Measurements from ENCODE around the gene KHDRBS2.

Gene KHDRBS2

DNA sequence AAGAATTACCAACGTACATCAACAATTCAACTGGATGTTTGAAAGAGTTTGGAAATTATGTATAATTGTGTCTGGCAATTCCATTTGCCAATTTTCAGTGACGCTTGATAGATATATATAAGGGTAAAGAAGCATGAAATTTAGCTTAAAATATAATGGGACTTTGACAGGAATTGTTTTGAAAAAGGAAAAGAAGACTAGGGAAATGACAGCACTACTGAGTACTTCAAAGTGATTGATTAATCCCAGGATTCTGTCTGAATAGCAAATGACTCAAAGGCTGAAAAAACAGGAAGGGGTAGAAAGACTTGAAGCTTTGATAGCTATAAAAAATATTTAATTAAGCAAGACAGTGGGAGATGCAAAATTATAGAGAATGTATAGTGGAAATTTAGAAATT lies 200.0 kb downstream of the KHDRBS2 start:
- TF ChIP-seq CTCF (IDR thresholded peaks at IDR 0.05; ENCODE audit: low read depth, low read length): no peak
- Histone ChIP-seq H3K9me3 (no peaks in the 10 kb centered on the region; the same call in 1 of the 2 replicates), H3K4me1 (no peaks in the 10 kb centered on the region), H3K36me3 (no peaks in the 10 kb centered on the region), H3K27me3 (no peaks in the 10 kb centered on the region), H3K4me3 (ENCODE audit: low read depth, low read length) (no peak overlapping the region)
- DNase-seq: no peak

- no peak for DNase-seq
- no peaks in the 10 kb centered on the region for H3K36me3 ChIP-seq
- no peak for TF ChIP-seq CTCF (IDR thresholded peaks at IDR 0.05; ENCODE audit: low read depth, low read length)
- H3K27me3 ChIP-seq: no peaks in the 10 kb centered on the region
- no peak overlapping the region for H3K4me3 ChIP-seq (ENCODE audit: low read depth, low read length)
- H3K9me3 ChIP-seq: no peaks in the 10 kb centered on the region
- no peaks in the 10 kb centered on the region for H3K4me1 ChIP-seq
Measured at GRCh38 chr6:62075869-62076268, 210.2 kb downstream of the KHDRBS2 start.

DNA sequence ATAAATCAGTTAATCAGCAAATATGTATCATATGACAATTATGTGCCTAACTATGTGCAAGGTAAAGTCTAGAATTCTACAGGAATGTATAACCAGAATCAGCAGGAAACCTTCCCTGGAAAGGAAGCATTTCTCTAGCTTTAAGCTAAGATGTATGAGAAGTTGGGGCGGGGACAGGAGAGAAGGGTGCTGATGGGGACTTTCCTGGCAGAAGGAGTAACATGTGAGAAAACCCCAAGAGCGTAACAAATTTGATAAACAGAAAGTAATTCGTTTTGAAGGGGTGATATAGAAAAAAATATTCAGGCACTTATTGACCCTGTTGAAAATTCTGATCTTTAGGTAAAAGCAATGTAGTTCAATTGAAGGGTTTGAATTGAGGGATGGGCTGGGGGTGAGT lies 226.1 kb downstream of the KHDRBS2 start:
- no peaks in the 10 kb centered on the region for H3K9me3 ChIP-seq
- no peak for TF ChIP-seq CTCF (IDR thresholded peaks at IDR 0.05; ENCODE audit: low read depth, low read length)
- H3K36me3 ChIP-seq: no peaks in the 10 kb centered on the region
- no peak for DNase-seq
- H3K4me1 ChIP-seq: no peaks in the 10 kb centered on the region
- no peak overlapping the region for H3K4me3 ChIP-seq (ENCODE audit: low read depth, low read length)
- no peaks in the 10 kb centered on the region for H3K27me3 ChIP-seq

DNA sequence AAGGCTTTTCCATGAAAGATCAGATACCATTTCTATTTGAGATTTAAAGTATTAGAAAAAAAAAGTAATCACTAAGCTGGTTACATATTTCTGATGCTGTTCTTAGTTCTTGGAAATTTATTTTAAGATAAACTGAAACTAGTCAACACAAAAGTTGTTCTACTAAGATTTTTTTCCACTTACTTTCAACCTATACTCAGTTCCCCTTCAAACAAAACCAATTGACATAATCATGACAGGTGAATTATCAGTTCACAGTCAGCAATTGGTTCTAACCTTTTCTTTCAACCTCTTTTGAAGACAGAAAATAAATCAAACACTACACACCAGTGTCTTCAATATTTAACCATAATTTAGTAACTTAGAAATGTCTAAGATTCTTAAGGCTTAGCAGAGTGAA lies 228.7 kb downstream of the KHDRBS2 start:
- Histone ChIP-seq H3K36me3 (no peaks in the 10 kb centered on the region), H3K27me3 (no peaks in the 10 kb centered on the region), H3K9me3 (no peaks in the 10 kb centered on the region), H3K4me3 (ENCODE audit: low read depth, low read length) (no peak overlapping the region), H3K4me1 (no peaks in the 10 kb centered on the region)
- no peak for TF ChIP-seq CTCF (IDR thresholded peaks at IDR 0.05; ENCODE audit: low read depth, low read length)
- DNase-seq: no peak

DNA sequence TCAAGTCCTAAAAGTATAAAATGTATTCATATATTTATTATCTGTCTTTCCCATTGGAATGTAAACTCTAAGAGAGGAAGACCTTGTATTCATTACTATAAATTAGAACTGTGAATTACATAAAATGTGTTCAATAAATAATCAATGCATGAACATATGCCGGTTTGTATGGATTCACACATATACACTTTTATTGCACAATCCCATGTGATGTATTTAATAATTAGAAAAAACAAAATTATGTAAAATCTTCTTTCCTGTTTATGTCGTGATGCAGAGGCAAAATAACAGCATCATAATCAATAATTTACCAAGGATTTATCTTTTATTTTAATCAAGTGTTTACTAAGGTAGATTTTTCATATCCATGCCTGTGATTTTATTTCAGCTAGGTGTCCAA lies 240.5 kb downstream of the KHDRBS2 start:
- no peaks in the 10 kb centered on the region for H3K4me1 ChIP-seq
- no peaks in the 10 kb centered on the region for H3K36me3 ChIP-seq
- no peak for TF ChIP-seq CTCF (IDR thresholded peaks at IDR 0.05; ENCODE audit: low read depth, low read length)
- no peak overlapping the region for H3K4me3 ChIP-seq (ENCODE audit: low read depth, low read length)
- H3K9me3 ChIP-seq: no peaks in the 10 kb centered on the region
- H3K27me3 ChIP-seq: no peaks in the 10 kb centered on the region
- no peak for DNase-seq

- no peak for DNase-seq
- Histone ChIP-seq H3K27me3 (no peaks in the 10 kb centered on the region), H3K36me3 (no peaks in the 10 kb centered on the region), H3K4me3 (ENCODE audit: low read depth, low read length) (no peak overlapping the region), H3K9me3 (no peaks in the 10 kb centered on the region), H3K4me1 (no peaks in the 10 kb centered on the region)
- no peak for TF ChIP-seq CTCF (IDR thresholded peaks at IDR 0.05; ENCODE audit: low read depth, low read length)
Measured at GRCh38 chr6:62043084-62043483, 242.9 kb downstream of the KHDRBS2 start.
